ENCODE results near the gene NRP2. TPM values are rescaled to one million over a fixed set of nuclear protein-coding genes. Genes with fewer than 3 reads are reported as not detected.

The NRP2 gene
- total and polyA plus RNA-seq, 4 experiments from 2014 or later, result 1.1 to 2.1 TPM; not detected in 2

DNA sequence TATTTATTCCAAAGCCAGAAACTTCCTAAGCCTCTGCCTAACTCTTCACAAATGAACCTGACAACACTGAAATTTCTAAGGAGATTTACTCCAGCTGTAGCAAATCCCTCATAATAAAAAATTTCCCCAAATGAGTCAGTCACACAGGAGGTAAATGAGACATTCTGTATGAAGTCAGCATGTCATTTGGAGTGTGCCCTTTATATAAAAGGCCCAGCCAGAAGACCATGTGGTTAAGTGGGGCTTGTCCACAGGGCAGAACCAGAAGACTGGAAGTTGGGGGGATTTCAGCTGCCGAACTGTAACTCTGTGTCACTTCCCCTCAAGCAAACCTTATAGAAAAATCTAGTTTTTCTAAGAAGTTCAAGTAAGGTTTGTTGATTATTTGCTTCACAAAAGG lies 30.2 kb downstream of the NRP2 start:
- no peak overlapping the region for H3K4me3 Mint-ChIP-seq
- no peaks in the 10 kb centered on the region for H3K4me1 Mint-ChIP-seq
- POLR2A ChIA-PET (ENCODE audit: partially characterized antibody), result no interaction called here
- no peaks in the 10 kb centered on the region for H3K36me3 ChIP-seq (ENCODE audit: insufficient read depth, low read length)
- no peak overlapping the region for H3K27ac Mint-ChIP-seq
- no peaks in the 10 kb centered on the region for H3K4me1 ChIP-seq (ENCODE audit: insufficient read depth, low read length)
- intact Hi-C loops (cut with micrococcal nuclease), result no loop called here
- H3K27ac ChIP-seq (ENCODE audit: low read depth, low read length), result no peak overlapping the region
- peaks cover 2 to 19% of the 10 kb centered on the region in 2 donors for H3K27me3 Mint-ChIP-seq
- no peaks in the 10 kb centered on the region for H3K9me3 ChIP-seq (ENCODE audit: control insufficient read depth in 1 of 2, low read length in 2 of 2)
- H3K4me3 ChIP-seq (ENCODE audit: low read length in 2 of 2), result no peak overlapping the region
- no peak for DNase-seq
- H3K9me3 Mint-ChIP-seq, result no peaks in the 10 kb centered on the region
- H3K27me3 ChIP-seq (ENCODE audit: insufficient read depth, low read length), result no peaks in the 10 kb centered on the region
- H3K36me3 Mint-ChIP-seq, result no peaks in the 10 kb centered on the region
- CTCF ChIA-PET (ENCODE audit: partially characterized antibody), result interaction anchor here (1.3 kb wide), 1 partner anchor 9 kb away, joined by 3 read pairs; no protein-coding TSS in a partner anchor

DNA sequence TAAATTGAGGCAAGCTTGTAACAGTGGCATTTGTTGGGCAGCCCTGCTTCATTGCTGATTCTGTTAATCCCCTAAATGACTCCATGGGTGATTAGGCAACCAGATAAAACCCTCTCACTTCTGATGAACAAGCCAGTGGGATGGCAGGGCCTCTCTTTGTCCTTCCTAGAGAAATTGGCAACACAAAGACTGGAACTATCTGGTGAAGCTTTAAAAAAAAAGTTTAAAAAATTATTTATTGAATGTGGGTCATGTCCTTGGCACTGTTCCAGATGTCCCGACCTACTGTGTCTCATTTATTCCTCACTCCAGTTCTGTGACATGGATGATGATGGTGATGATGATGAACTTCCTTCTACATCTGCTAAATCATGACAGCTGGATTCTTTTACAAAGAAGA lies 30.8 kb downstream of the NRP2 start:
- no peaks in the 10 kb centered on the region for H3K36me3 Mint-ChIP-seq
- ChIA-PET CTCF (ENCODE audit: partially characterized antibody) (interaction anchor here (1.3 kb wide), 1 partner anchor 9 kb away, joined by 3 read pairs; no protein-coding TSS in a partner anchor), POLR2A (ENCODE audit: partially characterized antibody) (no interaction called here)
- DNase-seq, result no peak
- Histone ChIP-seq H3K4me1 (ENCODE audit: insufficient read depth, low read length) (no peaks in the 10 kb centered on the region), H3K27me3 (ENCODE audit: insufficient read depth, low read length) (no peaks in the 10 kb centered on the region), H3K4me3 (ENCODE audit: low read length in 2 of 2) (no peak overlapping the region), H3K9me3 (ENCODE audit: control insufficient read depth in 1 of 2, low read length in 2 of 2) (no peaks in the 10 kb centered on the region), H3K36me3 (ENCODE audit: insufficient read depth, low read length) (no peaks in the 10 kb centered on the region), H3K27ac (ENCODE audit: low read depth, low read length) (no peak overlapping the region)
- no peak overlapping the region for H3K4me3 Mint-ChIP-seq
- H3K27me3 Mint-ChIP-seq, result peaks cover 2 to 21% of the 10 kb centered on the region in 2 donors
- H3K9me3 Mint-ChIP-seq, result no peaks in the 10 kb centered on the region
- intact Hi-C loops (cut with micrococcal nuclease), result no loop called here
- no peaks in the 10 kb centered on the region for H3K4me1 Mint-ChIP-seq
- H3K27ac Mint-ChIP-seq, result no peak overlapping the region

DNA sequence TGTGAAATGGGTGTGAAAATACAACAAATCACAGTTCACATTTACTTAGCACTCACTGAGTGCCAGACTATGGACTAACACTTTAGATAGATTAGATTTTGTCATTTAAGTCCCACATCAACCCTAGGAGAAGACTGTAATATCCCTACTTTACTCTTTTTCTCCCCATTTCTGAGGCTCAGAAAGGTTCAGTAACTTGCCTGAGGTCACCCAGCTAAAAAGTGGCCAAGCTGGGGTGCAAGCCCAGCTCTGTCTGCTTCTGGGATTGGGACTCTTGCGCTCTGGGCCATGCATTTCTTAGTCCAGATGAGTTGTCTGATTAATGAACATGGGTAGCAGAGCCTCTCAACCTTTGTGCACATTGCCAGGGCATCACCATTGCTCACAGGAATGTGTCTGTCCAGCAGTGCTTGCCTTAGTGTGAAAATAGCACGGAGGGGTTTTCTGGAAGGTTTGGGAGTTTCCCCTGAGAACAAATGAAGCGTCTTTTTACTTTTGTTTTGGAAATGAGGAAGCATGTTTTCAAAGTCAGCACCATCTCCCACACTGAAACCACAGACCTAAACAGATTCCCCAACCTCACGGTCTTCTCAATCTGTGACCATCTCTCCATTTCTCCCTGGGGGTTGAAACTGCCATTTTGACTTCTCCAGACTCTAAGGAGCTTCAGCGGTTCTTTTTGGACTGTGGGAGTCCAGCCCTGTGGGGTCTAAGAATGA lies 31.9 kb downstream of the NRP2 start:
- H3K9me3 ChIP-seq (ENCODE audit: control insufficient read depth in 1 of 2, low read length in 2 of 2), result no peaks in the 10 kb centered on the region
- H3K36me3 ChIP-seq (ENCODE audit: insufficient read depth, low read length), result no peaks in the 10 kb centered on the region
- Mint-ChIP-seq H3K4me3 (no peak overlapping the region), H3K27ac (no peak overlapping the region), H3K9me3 (no peaks in the 10 kb centered on the region), H3K4me1 (no peaks in the 10 kb centered on the region), H3K36me3 (no peaks in the 10 kb centered on the region), H3K27me3 (peaks cover 4 to 23% of the 10 kb centered on the region in 2 donors)
- POLR2A ChIA-PET (ENCODE audit: partially characterized antibody), result no interaction called here
- intact Hi-C loops (cut with micrococcal nuclease), result no loop called here
- H3K27me3 ChIP-seq (ENCODE audit: insufficient read depth, low read length), result no peaks in the 10 kb centered on the region
- H3K4me1 ChIP-seq (ENCODE audit: insufficient read depth, low read length), result no peaks in the 10 kb centered on the region
- H3K4me3 ChIP-seq (ENCODE audit: low read length in 2 of 2), result no peak overlapping the region
- DNase-seq, result no peak
- no peak overlapping the region for H3K27ac ChIP-seq (ENCODE audit: low read depth, low read length)
- CTCF ChIA-PET (ENCODE audit: partially characterized antibody), result no interaction called here

DNA sequence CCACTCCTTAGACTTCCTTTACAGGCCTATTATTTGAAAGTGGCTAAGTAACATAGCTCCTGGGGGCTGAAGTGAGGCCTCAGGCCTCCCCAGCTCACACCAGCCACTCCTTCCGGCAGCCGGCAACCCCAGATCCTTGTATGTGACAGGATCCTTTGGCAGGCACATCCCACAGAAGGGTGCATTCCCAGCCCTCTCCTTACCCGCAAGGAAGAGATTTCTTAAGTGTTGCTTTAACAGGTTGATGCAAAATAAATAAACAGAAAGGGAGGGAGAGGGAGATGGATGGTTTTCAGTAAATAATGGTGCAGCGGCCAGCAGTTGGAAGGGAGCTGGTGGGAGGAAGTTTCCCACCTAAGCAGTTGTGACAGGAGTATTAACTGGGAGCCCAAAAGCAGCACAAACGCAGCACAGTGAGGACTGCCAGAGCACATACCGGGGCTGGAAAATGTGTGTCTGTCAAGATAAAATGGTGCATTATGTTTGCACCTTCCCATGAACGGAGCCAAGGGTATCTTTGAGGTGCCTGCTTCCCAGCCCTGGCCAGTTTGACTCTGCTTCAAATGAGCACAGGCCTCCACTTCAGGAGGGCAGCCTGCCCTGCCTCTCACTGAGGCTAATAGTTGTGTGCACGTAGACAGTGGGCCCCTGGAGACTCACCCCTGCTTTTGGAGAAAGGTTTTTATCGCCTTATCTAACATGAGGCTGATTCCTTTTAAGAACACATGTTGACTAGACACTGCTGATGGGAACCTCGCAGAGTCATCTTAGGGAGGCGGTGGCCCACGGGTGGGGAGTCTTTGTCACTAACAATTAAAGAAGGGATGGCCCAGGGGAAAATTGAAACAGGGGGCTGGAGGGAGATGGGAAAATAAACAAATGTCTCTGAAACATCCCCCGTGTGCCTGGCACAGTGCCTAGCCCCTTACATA lies 32.8 kb downstream of the NRP2 start:
- intact Hi-C loops (cut with micrococcal nuclease), result no loop called here
- Histone ChIP-seq H3K9me3 (ENCODE audit: control insufficient read depth in 1 of 2, low read length in 2 of 2) (no peaks in the 10 kb centered on the region), H3K27ac (ENCODE audit: low read depth, low read length) (no peak overlapping the region), H3K4me3 (ENCODE audit: low read length in 2 of 2) (no peak overlapping the region), H3K36me3 (ENCODE audit: insufficient read depth, low read length) (no peaks in the 10 kb centered on the region), H3K4me1 (ENCODE audit: insufficient read depth, low read length) (no peaks in the 10 kb centered on the region), H3K27me3 (ENCODE audit: insufficient read depth, low read length) (no peaks in the 10 kb centered on the region)
- ChIA-PET POLR2A (ENCODE audit: partially characterized antibody) (no interaction called here), CTCF (ENCODE audit: partially characterized antibody) (no interaction called here)
- no peaks in the 10 kb centered on the region for H3K36me3 Mint-ChIP-seq
- no peaks in the 10 kb centered on the region for H3K9me3 Mint-ChIP-seq
- H3K4me1 Mint-ChIP-seq, result no peaks in the 10 kb centered on the region
- H3K27ac Mint-ChIP-seq, result no peak overlapping the region
- DNase-seq, result no peak
- peaks cover 4 to 23% of the 10 kb centered on the region in 2 donors for H3K27me3 Mint-ChIP-seq
- peak overlapping the region in 1 of 8 donors; percentile 54 for H3K4me3 Mint-ChIP-seq

DNA sequence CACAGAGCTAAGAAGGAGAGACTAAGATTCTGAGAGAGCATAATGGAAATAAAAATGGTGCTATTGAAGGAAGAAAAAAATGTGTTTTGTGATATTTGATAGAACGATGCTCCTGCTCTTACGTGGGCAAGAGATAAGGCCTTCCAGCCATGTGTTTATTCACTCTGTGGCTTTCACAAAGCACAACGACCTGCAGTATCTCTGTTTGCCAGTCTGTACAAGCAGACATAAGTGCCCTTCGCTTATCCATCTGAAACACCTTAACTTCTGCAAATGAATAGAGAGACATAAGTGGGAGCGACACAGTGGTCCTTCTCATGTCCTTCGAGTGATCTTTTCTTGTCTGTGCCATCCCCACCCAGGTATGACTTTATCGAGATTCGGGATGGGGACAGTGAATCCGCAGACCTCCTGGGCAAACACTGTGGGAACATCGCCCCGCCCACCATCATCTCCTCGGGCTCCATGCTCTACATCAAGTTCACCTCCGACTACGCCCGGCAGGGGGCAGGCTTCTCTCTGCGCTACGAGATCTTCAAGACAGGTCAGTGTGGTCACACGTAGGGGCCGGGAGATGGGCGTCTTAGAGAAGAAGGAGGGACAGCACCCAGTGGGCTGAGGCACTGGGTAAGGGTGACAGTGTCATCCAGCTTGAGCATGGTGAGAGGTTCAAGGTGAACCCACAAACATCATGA lies 33.7 kb downstream of the NRP2 start:
- H3K27me3 Mint-ChIP-seq, result peaks cover 4 to 23% of the 10 kb centered on the region in 2 donors
- H3K9me3 Mint-ChIP-seq, result no peaks in the 10 kb centered on the region
- Histone ChIP-seq H3K27ac (ENCODE audit: low read depth, low read length) (no peak overlapping the region), H3K4me3 (ENCODE audit: low read length in 2 of 2) (no peak overlapping the region), H3K36me3 (ENCODE audit: insufficient read depth, low read length) (no peaks in the 10 kb centered on the region), H3K9me3 (ENCODE audit: control insufficient read depth in 1 of 2, low read length in 2 of 2) (no peaks in the 10 kb centered on the region), H3K4me1 (ENCODE audit: insufficient read depth, low read length) (no peaks in the 10 kb centered on the region), H3K27me3 (ENCODE audit: insufficient read depth, low read length) (no peaks in the 10 kb centered on the region)
- H3K36me3 Mint-ChIP-seq, result no peaks in the 10 kb centered on the region
- intact Hi-C loops (cut with micrococcal nuclease), result no loop called here
- H3K27ac Mint-ChIP-seq, result no peak overlapping the region
- ChIA-PET CTCF (ENCODE audit: partially characterized antibody) (interaction anchor here (1.0 kb wide), 1 partner anchor 12 kb away, joined by 3 read pairs; no protein-coding TSS in a partner anchor), POLR2A (ENCODE audit: partially characterized antibody) (no interaction called here)
- no peaks in the 10 kb centered on the region for H3K4me1 Mint-ChIP-seq
- no peak overlapping the region for H3K4me3 Mint-ChIP-seq
- DNase-seq, result no peak

DNA sequence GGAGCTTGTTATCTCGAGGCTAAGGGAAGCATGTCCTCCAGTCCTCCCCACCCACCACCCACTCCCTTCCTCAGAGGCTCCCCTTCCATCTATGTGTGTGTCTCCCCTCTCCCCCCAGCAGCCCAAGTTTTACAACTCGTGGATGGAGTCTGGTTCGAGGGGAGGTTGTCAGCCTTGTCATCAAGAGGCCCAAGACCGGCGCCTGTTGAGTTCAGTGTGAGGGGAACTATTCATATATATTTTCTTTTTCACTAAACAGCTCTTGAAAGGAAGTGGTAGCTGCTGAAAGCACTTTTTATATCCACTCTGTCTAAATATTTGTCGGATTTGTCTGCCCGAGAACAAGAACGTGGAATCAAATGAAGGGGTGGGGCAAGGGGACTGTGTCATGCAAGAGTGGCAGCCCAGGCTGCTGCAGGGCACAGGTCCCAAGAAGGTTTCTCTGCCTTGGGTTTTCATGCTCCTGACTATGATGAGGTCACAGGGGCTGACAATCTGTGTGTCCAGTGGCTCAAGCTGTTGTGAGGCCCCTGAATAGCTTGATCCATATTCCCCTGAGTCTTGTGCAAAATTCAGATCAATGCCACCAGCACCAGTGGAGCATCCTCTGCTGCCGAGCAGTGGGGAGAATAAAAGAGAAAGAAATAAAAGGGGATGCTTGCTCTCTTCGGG lies 35.0 kb downstream of the NRP2 start:
- Mint-ChIP-seq H3K9me3 (no peaks in the 10 kb centered on the region), H3K27me3 (peaks cover 4 to 23% of the 10 kb centered on the region in 2 donors), H3K4me1 (no peaks in the 10 kb centered on the region), H3K27ac (no peak overlapping the region), H3K36me3 (no peaks in the 10 kb centered on the region), H3K4me3 (no peak overlapping the region)
- H3K27ac ChIP-seq (ENCODE audit: low read depth, low read length), result no peak overlapping the region
- ChIA-PET CTCF (ENCODE audit: partially characterized antibody) (interaction anchor here (1.0 kb wide), 1 partner anchor 13 kb away, joined by 3 read pairs; no protein-coding TSS in a partner anchor), POLR2A (ENCODE audit: partially characterized antibody) (no interaction called here)
- H3K4me1 ChIP-seq (ENCODE audit: insufficient read depth, low read length), result no peaks in the 10 kb centered on the region
- DNase-seq, result no peak
- no peak overlapping the region for H3K4me3 ChIP-seq (ENCODE audit: low read length in 2 of 2)
- no peaks in the 10 kb centered on the region for H3K9me3 ChIP-seq (ENCODE audit: control insufficient read depth in 1 of 2, low read length in 2 of 2)
- H3K27me3 ChIP-seq (ENCODE audit: insufficient read depth, low read length), result no peaks in the 10 kb centered on the region
- intact Hi-C loops (cut with micrococcal nuclease), result no loop called here
- H3K36me3 ChIP-seq (ENCODE audit: insufficient read depth, low read length), result no peaks in the 10 kb centered on the region
